ENCODE measurements around the gene B3GNT3. TPM values are rescaled to one million over a fixed set of nuclear protein-coding genes. Genes with fewer than 3 reads are reported as not detected.

B3GNT3 gene
- total and polyA plus RNA-seq, 2 donors (not counting 1 experiment from before 2014, with no cell fraction given) = not detected

- Histone ChIP-seq H3K27me3 (ENCODE audit: control insufficient read depth, insufficient read depth, low read length) (no peaks in the 10 kb centered on the region), H3K4me3 (replicated peaks in 1 of 4; ENCODE audit: control extremely low read depth in 1 of 4, insufficient read depth in 1 of 4, low read depth in 3 of 4, low read length in 4 of 4) (peak overlapping the region; percentile 92 to 100 (median 100)), H4K20me1 (ENCODE audit: control insufficient read depth, extremely low read depth, insufficient read depth, low read length) (no peaks in the 10 kb centered on the region), H3K9ac (ENCODE audit: insufficient read depth, low read length) (peak overlapping the region; percentile 93), H3K4me2 (ENCODE audit: extremely low read depth, insufficient read depth, low read length) (peak overlapping the region; percentile 92), H2AFZ (ENCODE audit: low read length) (no peak overlapping the region), H3K4me1 (ENCODE audit: control insufficient read depth, extremely low read depth, insufficient read depth, low read length) (no peaks in the 10 kb centered on the region), H3K27ac (ENCODE audit: insufficient read depth, low read length) (peak overlapping the region; percentile 88), H3K9me3 (ENCODE audit: control insufficient read depth, insufficient read depth, low read depth, low read length) (no peaks in the 10 kb centered on the region), H3K36me3 (ENCODE audit: control insufficient read depth, insufficient read depth, low read length) (peaks cover 25% of the 10 kb centered on the region), H3K79me2 (ENCODE audit: control insufficient read depth, insufficient read depth, low read length) (peaks cover 29% of the 10 kb centered on the region)
- TF ChIP-seq CTCF (conservative IDR thresholded peaks at IDR 0.05 in 1 of 2, IDR thresholded peaks at IDR 0.05 in 1 of 2; ENCODE audit: low read depth in 1 of 2, low read length in 2 of 2) = no peak
- TF ChIP-seq EZH2 (IDR thresholded peaks at IDR 0.05; ENCODE audit: low read length, missing control alignments) = no peak
- no peak for DNase-seq (ENCODE audit: low read depth in 2 of 2)
Measured at GRCh38 chr19:17860331-17860992, 65.5 kb downstream of the B3GNT3 start.

- peak overlapping the region; percentile 92 to 100 (median 100) for H3K4me3 ChIP-seq (replicated peaks in 1 of 4; ENCODE audit: control extremely low read depth in 1 of 4, insufficient read depth in 1 of 4, low read depth in 3 of 4, low read length in 4 of 4)
- no peak for DNase-seq (ENCODE audit: low read depth in 2 of 2)
- peak overlapping the region; percentile 93 for H3K9ac ChIP-seq (ENCODE audit: insufficient read depth, low read length)
- peak overlapping the region; percentile 92 for H3K4me2 ChIP-seq (ENCODE audit: extremely low read depth, insufficient read depth, low read length)
- H2AFZ ChIP-seq (ENCODE audit: low read length) = no peak overlapping the region
- H3K27ac ChIP-seq (ENCODE audit: insufficient read depth, low read length) = peak overlapping the region; percentile 88
- H3K9me3 ChIP-seq (ENCODE audit: control insufficient read depth, insufficient read depth, low read depth, low read length) = no peaks in the 10 kb centered on the region
- H3K36me3 ChIP-seq (ENCODE audit: control insufficient read depth, insufficient read depth, low read length) = peaks cover 26% of the 10 kb centered on the region
- no peak for TF ChIP-seq CTCF (conservative IDR thresholded peaks at IDR 0.05 in 1 of 2, IDR thresholded peaks at IDR 0.05 in 1 of 2; ENCODE audit: low read depth in 1 of 2, low read length in 2 of 2)
- no peak for TF ChIP-seq EZH2 (IDR thresholded peaks at IDR 0.05; ENCODE audit: low read length, missing control alignments)
- peaks cover 29% of the 10 kb centered on the region for H3K79me2 ChIP-seq (ENCODE audit: control insufficient read depth, insufficient read depth, low read length)
- no peaks in the 10 kb centered on the region for H3K27me3 ChIP-seq (ENCODE audit: control insufficient read depth, insufficient read depth, low read length)
- no peaks in the 10 kb centered on the region for H3K4me1 ChIP-seq (ENCODE audit: control insufficient read depth, extremely low read depth, insufficient read depth, low read length)
- no peaks in the 10 kb centered on the region for H4K20me1 ChIP-seq (ENCODE audit: control insufficient read depth, extremely low read depth, insufficient read depth, low read length)
Measured at GRCh38 chr19:17860993-17861360, 66.0 kb downstream of the B3GNT3 start.

- no peak for DNase-seq (ENCODE audit: low read depth in 2 of 2)
- Histone ChIP-seq H3K9ac (ENCODE audit: insufficient read depth, low read length) (no peak overlapping the region), H3K27me3 (ENCODE audit: control insufficient read depth, insufficient read depth, low read length) (no peaks in the 10 kb centered on the region), H3K79me2 (ENCODE audit: control insufficient read depth, insufficient read depth, low read length) (peaks cover 29% of the 10 kb centered on the region), H3K4me2 (ENCODE audit: extremely low read depth, insufficient read depth, low read length) (peak overlapping the region; percentile 92), H3K27ac (ENCODE audit: insufficient read depth, low read length) (no peak overlapping the region), H3K4me3 (replicated peaks in 1 of 4; ENCODE audit: control extremely low read depth in 1 of 4, insufficient read depth in 1 of 4, low read depth in 3 of 4, low read length in 4 of 4) (peak overlapping the region; percentile 92 to 100 (median 100)), H3K36me3 (ENCODE audit: control insufficient read depth, insufficient read depth, low read length) (peaks cover 26% of the 10 kb centered on the region), H4K20me1 (ENCODE audit: control insufficient read depth, extremely low read depth, insufficient read depth, low read length) (no peaks in the 10 kb centered on the region), H3K9me3 (ENCODE audit: control insufficient read depth, insufficient read depth, low read depth, low read length) (no peaks in the 10 kb centered on the region), H3K4me1 (ENCODE audit: control insufficient read depth, extremely low read depth, insufficient read depth, low read length) (no peaks in the 10 kb centered on the region), H2AFZ (ENCODE audit: low read length) (no peak overlapping the region)
- TF ChIP-seq CTCF (conservative IDR thresholded peaks at IDR 0.05 in 1 of 2, IDR thresholded peaks at IDR 0.05 in 1 of 2; ENCODE audit: low read depth in 1 of 2, low read length in 2 of 2) = no peak
- TF ChIP-seq EZH2 (IDR thresholded peaks at IDR 0.05; ENCODE audit: low read length, missing control alignments) = no peak
Measured at GRCh38 chr19:17861542-17862402, 66.8 kb downstream of the B3GNT3 start.

Data from fibroblast of lung (primary cell).